ENCODE data around the gene HOXA6.

DNA sequence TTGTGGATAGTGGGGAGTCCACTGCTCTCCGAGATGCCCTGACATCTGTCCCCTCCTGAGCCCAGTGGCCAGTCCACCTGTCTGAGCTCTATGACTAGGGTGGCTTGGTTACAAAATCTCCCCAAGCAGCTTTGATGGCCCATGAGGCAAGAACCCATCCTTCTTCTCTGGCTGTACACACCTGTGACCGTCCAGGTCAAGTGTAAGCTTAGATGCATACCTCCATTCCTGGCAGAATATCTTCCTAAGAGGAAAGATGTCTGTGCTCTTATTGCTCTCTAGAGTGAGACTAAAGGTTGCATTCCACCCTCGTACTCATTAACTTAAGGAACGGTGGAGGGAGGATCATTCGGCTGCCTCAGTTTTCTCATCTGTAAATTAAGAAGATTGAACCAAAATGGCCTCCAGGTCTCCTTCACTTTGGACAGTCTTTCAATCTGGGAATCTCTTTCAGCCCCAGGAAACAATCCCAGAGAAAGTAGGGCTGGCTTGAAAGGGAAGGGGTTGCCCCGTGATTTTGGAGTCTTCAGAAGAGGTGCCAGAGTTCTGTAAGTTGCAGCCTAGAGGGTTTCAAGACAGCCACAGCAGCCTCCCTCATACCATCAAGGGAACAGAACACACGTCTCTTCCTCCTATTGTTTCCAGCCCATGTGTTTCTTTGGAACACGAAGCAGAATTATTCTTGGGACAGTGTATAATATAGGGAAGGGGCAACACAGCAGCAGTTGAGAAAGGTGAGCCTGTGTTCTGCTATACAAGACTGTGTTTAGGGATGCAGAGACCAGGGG, 22.5 kb downstream of the HOXA6 start:
- TF ChIP-seq, protein P1, sequence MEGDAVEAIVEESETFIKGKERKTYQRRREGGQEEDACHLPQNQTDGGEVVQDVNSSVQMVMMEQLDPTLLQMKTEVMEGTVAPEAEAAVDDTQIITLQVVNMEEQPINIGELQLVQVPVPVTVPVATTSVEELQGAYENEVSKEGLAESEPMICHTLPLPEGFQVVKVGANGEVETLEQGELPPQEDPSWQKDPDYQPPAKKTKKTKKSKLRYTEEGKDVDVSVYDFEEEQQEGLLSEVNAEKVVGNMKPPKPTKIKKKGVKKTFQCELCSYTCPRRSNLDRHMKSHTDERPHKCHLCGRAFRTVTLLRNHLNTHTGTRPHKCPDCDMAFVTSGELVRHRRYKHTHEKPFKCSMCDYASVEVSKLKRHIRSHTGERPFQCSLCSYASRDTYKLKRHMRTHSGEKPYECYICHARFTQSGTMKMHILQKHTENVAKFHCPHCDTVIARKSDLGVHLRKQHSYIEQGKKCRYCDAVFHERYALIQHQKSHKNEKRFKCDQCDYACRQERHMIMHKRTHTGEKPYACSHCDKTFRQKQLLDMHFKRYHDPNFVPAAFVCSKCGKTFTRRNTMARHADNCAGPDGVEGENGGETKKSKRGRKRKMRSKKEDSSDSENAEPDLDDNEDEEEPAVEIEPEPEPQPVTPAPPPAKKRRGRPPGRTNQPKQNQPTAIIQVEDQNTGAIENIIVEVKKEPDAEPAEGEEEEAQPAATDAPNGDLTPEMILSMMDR (conservative IDR thresholded peaks at IDR 0.05; ENCODE audit: low read length): no peak
- TF ChIP-seq EZH2phosphoT487 (IDR thresholded peaks at IDR 0.05; ENCODE audit: borderline replicate concordance, low read depth, low read length): no peak
